HCT116 (cell line): ENCODE results near the gene TNS3. TPM values are rescaled to one million over a fixed set of nuclear protein-coding genes. Genes with fewer than 3 reads are reported as not detected.

Experiments used
- ATAC-seq: fragments of 200-7000 bp; cut with Tn5 transposase; 2 replicates; pipeline ENCODE4 v1.9.1; 2020; ENCODE audit warnings: mild to moderate bottlenecking, moderate library complexity
- BruUV-seq: library from RNA; stranded (reverse); fragments of 400-500 nt; replicated peaks from 2 replicates; lab custom pipeline; 2021; lab: Mats Ljungman, UMichigan
- CTCF ChIA-PET: fragments of 300-600 bp; sonication (Branson Sonifier 250); formaldehyde crosslinking; loops from one replicate; lab custom pipeline; 2021; ENCODE audit warnings: antibody characterized with exemption; lab: Charles Lee
- POLR2A ChIA-PET: fragments of 300-600, 350-600 bp; sonication (Branson Sonifier 250); formaldehyde crosslinking; loops from one replicate; lab custom pipeline; 2021; ENCODE audit warnings: antibody characterized with exemption; lab: Charles Lee
- RAD21 ChIA-PET, 2 experiments: fragments of 300-600 bp; sonication (Branson Sonifier 250); formaldehyde crosslinking; loops; one replicate each; lab custom pipeline; 2023; ENCODE audit warnings: low total read pairs in 2 of 2; ENCODE audit not compliant: uncharacterized antibody in 2 of 2, unreplicated experiment in 2 of 2, low non-redundant PET in 1 of 2; lab: Charles Lee
- DNase-seq: peaks from one replicate; pipeline ENCODE4 v3.0.0-alpha.2; 2010; ENCODE audit warnings: low read depth, low spot score
- H2AFZ ChIP-seq: fragments of 200-600 bp; shearing (Covaris generic), sonication (generic); 2 replicates; pipeline ENCODE4 v1.6.1; 2017; ENCODE audit warnings: low read depth, mixed run types, mixed read lengths, antibody characterized with exemption, low read length; ENCODE audit not compliant: poor library complexity, severe bottlenecking
- H3K27ac ChIP-seq: 2 replicates; pipeline ENCODE4 v1.5.1; 2012; ENCODE audit warnings: low read depth, low read length
- H3K27me3 ChIP-seq: fragments of 200-600 bp; sonication (generic); 2 replicates; pipeline ENCODE4 v1.6.1; 2016; ENCODE audit warnings: mixed run types, low read length, mixed read lengths; ENCODE audit not compliant: insufficient read depth
- H3K36me3 ChIP-seq, 2 experiments: fragments of 200-500 bp in 1 of 2; fragments of 200-600 bp in 1 of 2; sonication (Bioruptor generic) in 1 of 2; sonication (generic) in 1 of 2; 2 replicates each; pipeline versions ENCODE4 v1.5.1 to v1.6.1; 2014 to 2016; ENCODE audit warnings: low read length in 2 of 2, inconsistent platforms in 1 of 2, mixed read lengths in 1 of 2, mixed run types in 1 of 2; ENCODE audit not compliant: insufficient read depth in 2 of 2, control insufficient read depth in 1 of 2
- H3K4me1 ChIP-seq, 2 experiments: fragments of 200-600 bp in 1 of 2; sonication (generic) in 1 of 2; 2 replicates each; pipeline versions ENCODE4 v1.5.1 to v1.6.1; 2012 to 2017; ENCODE audit warnings: low read length in 2 of 2, inconsistent platforms in 1 of 2, mild to moderate bottlenecking in 1 of 2, mixed read lengths in 1 of 2, mixed run types in 1 of 2, moderate library complexity in 1 of 2; ENCODE audit not compliant: insufficient read depth in 2 of 2, control insufficient read depth in 1 of 2
- H3K4me2 ChIP-seq: fragments of 200-600 bp; sonication (generic); 2 replicates; pipeline ENCODE4 v1.6.1; 2017; ENCODE audit warnings: mixed run types, low read length, mixed read lengths
- H3K4me3 ChIP-seq, 2 experiments: fragments of 200-600 bp in 1 of 2; sonication (generic) in 1 of 2; replicated peaks in 1 of 2; 2 replicates each; pipeline ENCODE4 v1.5.1; 2011 to 2016; ENCODE audit warnings: low read length in 2 of 2, control low read depth in 1 of 2, low read depth in 1 of 2, mild to moderate bottlenecking in 1 of 2, mixed read lengths in 1 of 2, mixed run types in 1 of 2
- H3K79me2 ChIP-seq: fragments of 200-600 bp; sonication (generic); 2 replicates; pipeline ENCODE4 v1.6.1; 2017; ENCODE audit warnings: mild to moderate bottlenecking, mixed run types, low read length, moderate library complexity, mixed read lengths; ENCODE audit not compliant: insufficient read depth
- H3K9ac ChIP-seq: fragments of 200-600 bp; sonication (generic); 2 replicates; pipeline ENCODE4 v1.6.1; 2016; ENCODE audit warnings: low read length, mixed read lengths
- H3K9me2 ChIP-seq: fragments of 200-600 bp; sonication (generic), shearing (Covaris generic); 2 replicates; pipeline ENCODE4 v1.6.1; 2017; ENCODE audit warnings: mixed run types, mild to moderate bottlenecking, moderate library complexity; ENCODE audit not compliant: insufficient read depth
- H3K9me3 ChIP-seq, 2 experiments: fragments of 200-500 bp in 1 of 2; fragments of 200-600 bp in 1 of 2; sonication (Bioruptor generic) in 1 of 2; sonication (generic) in 1 of 2; 2 replicates each; pipeline ENCODE4 v1.6.1; 2014 to 2017; ENCODE audit warnings: low read length in 2 of 2, mixed read lengths in 2 of 2, inconsistent platforms in 1 of 2, low read depth in 1 of 2, mild to moderate bottlenecking in 1 of 2, mixed run types in 1 of 2, moderate library complexity in 1 of 2; ENCODE audit not compliant: control insufficient read depth in 1 of 2, insufficient read depth in 1 of 2
- H4K20me1 ChIP-seq: fragments of 200-600 bp; sonication (generic), shearing (Covaris generic); 2 replicates; pipeline ENCODE4 v1.6.1; 2017; ENCODE audit warnings: mixed run types, mild to moderate bottlenecking, moderate library complexity; ENCODE audit not compliant: insufficient read depth
- CEBPB ChIP-seq: IDR thresholded peaks from 2 replicates; pipeline ENCODE4 v1.6.1; 2012; ENCODE audit warnings: low read depth
- EGR1 ChIP-seq: IDR thresholded peaks from 2 replicates; pipeline ENCODE4 v1.6.1; 2012; ENCODE audit warnings: low read depth
- ELF1 ChIP-seq: IDR thresholded peaks from 2 replicates; pipeline ENCODE4 v1.6.1; 2012; ENCODE audit warnings: low read depth, borderline replicate concordance
- MAX ChIP-seq: IDR thresholded peaks from 2 replicates; pipeline ENCODE4 v1.6.1; 2012
- POLR2A ChIP-seq: IDR thresholded peaks from 2 replicates; pipeline ENCODE4 v1.7.0; 2011; ENCODE audit warnings: borderline replicate concordance; ENCODE audit not compliant: insufficient read depth, insufficient read length; ENCODE audit errors: extremely low read depth
- POLR2AphosphoS5 ChIP-seq: IDR thresholded peaks from 2 replicates; pipeline ENCODE4 v1.6.1; 2011; ENCODE audit warnings: mild to moderate bottlenecking, low read depth, low read length, moderate library complexity
- SIN3A ChIP-seq: IDR thresholded peaks from 2 replicates; pipeline ENCODE4 v1.6.1; 2012; ENCODE audit warnings: low read depth
- SP1 ChIP-seq: IDR thresholded peaks from 2 replicates; pipeline ENCODE4 v1.6.1; 2012; ENCODE audit warnings: low read depth
- YY1 ChIP-seq: IDR thresholded peaks from 2 replicates; pipeline ENCODE4 v1.6.1; 2011; ENCODE audit warnings: low read length, low read depth, moderate library complexity, mild to moderate bottlenecking; ENCODE audit not compliant: insufficient replicate concordance; ENCODE audit errors: extremely low read depth
- ZBTB33 ChIP-seq: IDR thresholded peaks from 2 replicates; pipeline ENCODE4 v1.6.1; 2011; ENCODE audit warnings: mild to moderate bottlenecking, low read length, moderate library complexity; ENCODE audit not compliant: insufficient replicate concordance; ENCODE audit errors: extremely low read depth
- intact Hi-C: fragments of 100-400 bp; cut with micrococcal nuclease; formaldehyde crosslinking; loops from 2 replicates; pipeline ENCODE4 v1.10.0; 2022
- total RNA-seq: library from RNA; stranded (reverse); gene quantifications from one replicate; pipeline ENCODE4 v1.2.1, GENCODE V29; 2021; ENCODE audit not compliant: unreplicated experiment

The TNS3 gene
- total RNA-seq, 1 experiment from 2014 or later, result 9.1 TPM

GRCh38 chr7:47277321-47277781 is 304.6 kb downstream of the TNS3 start:
- H3K9ac ChIP-seq, result no peak overlapping the region
- CTCF ChIA-PET, result interaction anchor here (2.9 kb wide), 1 partner anchor 11 kb away, joined by 14 read pairs; no protein-coding TSS in a partner anchor
- H3K79me2 ChIP-seq, result no peaks in the 10 kb centered on the region
- RAD21 ChIA-PET, result no interaction called here
- H3K4me2 ChIP-seq, result no peak overlapping the region
- TF ChIP-seq YY1 (no peak), SIN3A (no peak), POLR2AphosphoS5 (no peak), POLR2A (no peak), EGR1 (no peak), MAX (no peak), SP1 (no peak), ZBTB33 (no peak), ELF1 (no peak), CEBPB (no peak)
- H3K4me1 ChIP-seq, result no peaks in the 10 kb centered on the region; a peak in 1 of 4 replicates
- no peak overlapping the region for H3K27ac ChIP-seq
- no peak overlapping the region for H3K4me3 ChIP-seq
- no peaks in the 10 kb centered on the region for H4K20me1 ChIP-seq
- no peaks in the 10 kb centered on the region for H3K27me3 ChIP-seq
- no peak overlapping the region for H2AFZ ChIP-seq
- DNase-seq, result no peak
- no peaks in the 10 kb centered on the region for H3K9me2 ChIP-seq
- POLR2A ChIA-PET, result no interaction called here
- no peaks in the 10 kb centered on the region for H3K36me3 ChIP-seq
- intact Hi-C loops, result no loop called here
- BruUV-seq, result no TSS peak
- no peaks in the 10 kb centered on the region for H3K9me3 ChIP-seq
- ATAC-seq, result no peak
